ENCODE measurements around the gene SPACDR. TPM values are rescaled to one million over a fixed set of nuclear protein-coding genes. Genes with fewer than 3 reads are reported as not detected.

SPACDR gene
- total and polyA plus RNA-seq, 12 donors: 0.36 to 2.9 (median 0.64) TPM; not detected in 6

- TF ChIP-seq POLR2A (IDR thresholded peaks at IDR 0.05) (no peak), CTCF (IDR thresholded peaks at IDR 0.05) (no peak)
- peaks cover 18 to 44% of the 10 kb centered on the region in 2 donors for H3K4me1 ChIP-seq (replicated peaks in 1 of 2)
- H3K27me3 ChIP-seq: no peaks in the 10 kb centered on the region
- no peak overlapping the region for H3K4me3 ChIP-seq
- intact Hi-C loops (cut with DNase I): no loop called here
- H3K36me3 ChIP-seq (replicated peaks in 1 of 2): peaks cover 0 to 51% of the 10 kb centered on the region in 2 donors
- 0 to 54% (median 53%) methylated on average over 2 to 4 of the region's 4 CpGs; no CpG with 5 or more reads in 1 of the 4 donors for WGBS, 4 donors
- no peaks in the 10 kb centered on the region for H3K9me3 ChIP-seq (replicated peaks in 1 of 3)
- DNase-seq: no peak
- H3K27ac ChIP-seq: peak overlapping the region in 1 of 5 donors; percentile 48
These were observed 7.0 kb upstream of the SPACDR start for GRCh38 chr7:100471021-100471420.

GRCh38 chr7:100469227-100470044, 5.4 kb upstream of the SPACDR start:
- TF ChIP-seq POLR2A (IDR thresholded peaks at IDR 0.05) (no peak), CTCF (IDR thresholded peaks at IDR 0.05) (peak; percentile 92 to 99 (median 96))
- no peaks in the 10 kb centered on the region for H3K9me3 ChIP-seq (replicated peaks in 1 of 3)
- 11 to 29% (median 29%) methylated on average over 7 to 13 of the region's 13 CpGs for WGBS, 4 donors
- peak; percentile 84 to 95 (median 92) for DNase-seq
- H3K27ac ChIP-seq: peak overlapping the region in 2 of 5 donors; percentile 33 to 41
- H3K4me3 ChIP-seq: no peak overlapping the region
- no peaks in the 10 kb centered on the region for H3K27me3 ChIP-seq
- peaks cover 17 to 36% of the 10 kb centered on the region in 2 donors for H3K4me1 ChIP-seq (replicated peaks in 1 of 2)
- intact Hi-C loops (cut with DNase I): loop anchor here (5.0 kb wide), 3 partner anchors 93 to 218 kb away; no protein-coding TSS in a partner anchor
- peaks cover 0 to 46% of the 10 kb centered on the region in 2 donors for H3K36me3 ChIP-seq (replicated peaks in 1 of 2)

GRCh38 chr7:100467638-100468373, 3.7 kb upstream of the SPACDR start:
- H3K4me3 ChIP-seq: no peak overlapping the region
- no peaks in the 10 kb centered on the region for H3K27me3 ChIP-seq
- TF ChIP-seq CTCF (IDR thresholded peaks at IDR 0.05): no peak
- TF ChIP-seq POLR2A (IDR thresholded peaks at IDR 0.05): no peak
- DNase-seq: no peak
- H3K36me3 ChIP-seq (replicated peaks in 1 of 2): peaks cover 0 to 30% of the 10 kb centered on the region in 2 donors
- 44 to 70% (median 58%) methylated on average over 9 to 22 of the region's 22 CpGs for WGBS, 4 donors
- intact Hi-C loops (cut with DNase I): loop anchor here (5.0 kb wide), 3 partner anchors 94 to 219 kb away; no protein-coding TSS in a partner anchor
- peaks cover 17 to 23% of the 10 kb centered on the region in 2 donors for H3K4me1 ChIP-seq (replicated peaks in 1 of 2)
- no peaks in the 10 kb centered on the region for H3K9me3 ChIP-seq (replicated peaks in 1 of 3)
- peak overlapping the region in 1 of 5 donors; percentile 24 for H3K27ac ChIP-seq

All from adrenal gland (tissue), 12 donors.